Karpas-422 (cell line): ENCODE measurements around the gene MYL7. TPM values are rescaled to one million over a fixed set of nuclear protein-coding genes. Genes with fewer than 3 reads are reported as not detected.

Source experiments
- DNase-seq: peaks from one replicate; pipeline ENCODE4 v3.0.0-alpha.2; 2015
- H2AFZ ChIP-seq: fragments of 200-600 bp; sonication (generic); 2 replicates; pipeline ENCODE4 v1.6.1; 2014; ENCODE audit warnings: antibody characterized with exemption, low read length, mixed read lengths
- H3K27ac ChIP-seq: fragments of 200-600 bp; sonication (generic); 2 replicates; pipeline ENCODE4 v1.5.1; 2014; ENCODE audit warnings: mild to moderate bottlenecking, low read length, moderate library complexity
- H3K27me3 ChIP-seq: fragments of 200-600 bp; sonication (generic); 2 replicates; pipeline ENCODE4 v1.6.1; 2014; ENCODE audit warnings: low read length, mixed read lengths
- H3K36me3 ChIP-seq: fragments of 200-600 bp; sonication (generic); 2 replicates; pipeline ENCODE4 v1.6.1; 2014; ENCODE audit warnings: low read length, mixed read lengths; ENCODE audit not compliant: insufficient read depth
- H3K4me1 ChIP-seq: fragments of 200-600 bp; sonication (generic); 2 replicates; pipeline ENCODE4 v1.6.1; 2014; ENCODE audit warnings: mild to moderate bottlenecking, low read length, mixed read lengths
- H3K4me2 ChIP-seq: fragments of 200-600 bp; sonication (generic); 2 replicates; pipeline ENCODE4 v1.6.1; 2014; ENCODE audit warnings: low read length, low read depth, mild to moderate bottlenecking; ENCODE audit not compliant: poor library complexity, severe bottlenecking
- H3K4me3 ChIP-seq: fragments of 200-600 bp; sonication (generic); 2 replicates; pipeline ENCODE4 v1.5.1; 2014; ENCODE audit warnings: mild to moderate bottlenecking, antibody characterized with exemption, low read length, mixed read lengths
- H3K79me2 ChIP-seq: fragments of 200-600 bp; sonication (generic); 2 replicates; pipeline ENCODE4 v1.6.1; 2014; ENCODE audit warnings: mild to moderate bottlenecking, low read length, mixed read lengths
- H3K9ac ChIP-seq: fragments of 200-600 bp; sonication (generic); 2 replicates; pipeline ENCODE4 v1.6.0; 2014; ENCODE audit warnings: low read length
- H3K9me2 ChIP-seq: fragments of 200-600 bp; sonication (generic), shearing (Covaris generic); replicated peaks from 2 replicates; pipeline ENCODE4 v1.6.0; 2014; ENCODE audit warnings: mild to moderate bottlenecking, low read length, moderate library complexity; ENCODE audit not compliant: insufficient read depth
- H3K9me3 ChIP-seq: fragments of 300-700, 200-600 bp; sonication (generic); 2 replicates; pipeline ENCODE4 v1.6.1; 2014; ENCODE audit warnings: low read length, mixed read lengths
- H4K20me1 ChIP-seq: fragments of 200-600 bp; sonication (generic); 2 replicates; pipeline ENCODE4 v1.6.1; 2014; ENCODE audit warnings: mild to moderate bottlenecking, antibody characterized with exemption, low read length, low read depth; ENCODE audit not compliant: insufficient read depth
- total RNA-seq: library from RNA; depleted of rRNA; stranded (reverse); fragments of >200 nt; shearing (Covaris generic); gene quantifications from 2 replicates; pipeline ENCODE4 v1.2.3, GENCODE V29; 2014; ENCODE audit warnings: low replicate concordance

Gene MYL7
- total RNA-seq, 1 experiment from 2014 or later: not detected

- Histone ChIP-seq H3K4me1 (peaks cover 23% of the 10 kb centered on the region), H3K9me3 (no peaks in the 10 kb centered on the region), H3K9me2 (no peaks in the 10 kb centered on the region), H3K36me3 (peaks cover 16% of the 10 kb centered on the region), H4K20me1 (peaks cover 5% of the 10 kb centered on the region; the same call in 1 of the 2 replicates), H3K4me3 (no peak overlapping the region), H3K27ac (no peak overlapping the region), H3K9ac (no peak overlapping the region), H2AFZ (no peak overlapping the region), H3K79me2 (peaks cover 18% of the 10 kb centered on the region), H3K4me2 (no peak overlapping the region), H3K27me3 (no peaks in the 10 kb centered on the region)
- DNase-seq: no peak
Measured at GRCh38 chr7:44116087-44116788, 24.9 kb downstream of the MYL7 start.

GRCh38 chr7:44114586-44115310, 26.4 kb downstream of the MYL7 start:
- H3K9me3 ChIP-seq: no peaks in the 10 kb centered on the region
- no peaks in the 10 kb centered on the region; the same call in 1 of the 2 replicates for H4K20me1 ChIP-seq
- H3K79me2 ChIP-seq: peaks cover 4% of the 10 kb centered on the region; the same call in 1 of the 2 replicates
- no peak overlapping the region for H3K9ac ChIP-seq
- no peaks in the 10 kb centered on the region for H3K27me3 ChIP-seq
- no peak for DNase-seq
- H3K4me3 ChIP-seq: no peak overlapping the region
- H2AFZ ChIP-seq: no peak overlapping the region
- peaks cover 17% of the 10 kb centered on the region for H3K4me1 ChIP-seq
- peaks cover 3% of the 10 kb centered on the region for H3K36me3 ChIP-seq
- no peak overlapping the region for H3K27ac ChIP-seq
- H3K4me2 ChIP-seq: no peak overlapping the region
- H3K9me2 ChIP-seq: no peaks in the 10 kb centered on the region

GRCh38 chr7:44113764-44114354, 27.3 kb downstream of the MYL7 start:
- Histone ChIP-seq H3K9ac (no peak overlapping the region), H3K27me3 (no peaks in the 10 kb centered on the region), H4K20me1 (no peaks in the 10 kb centered on the region; the same call in 1 of the 2 replicates), H3K4me3 (no peak overlapping the region), H2AFZ (no peak overlapping the region), H3K36me3 (peaks cover 3% of the 10 kb centered on the region; the same call in 1 of the 2 replicates), H3K4me1 (peaks cover 17% of the 10 kb centered on the region), H3K9me2 (no peaks in the 10 kb centered on the region), H3K4me2 (no peak overlapping the region), H3K27ac (no peak overlapping the region), H3K79me2 (no peaks in the 10 kb centered on the region), H3K9me3 (no peaks in the 10 kb centered on the region)
- no peak for DNase-seq

GRCh38 chr7:44112997-44113763, 28.0 kb downstream of the MYL7 start:
- H3K9me2 ChIP-seq: no peaks in the 10 kb centered on the region
- H3K36me3 ChIP-seq: peaks cover 3% of the 10 kb centered on the region; the same call in 1 of the 2 replicates

GRCh38 chr7:44112231-44112996, 28.7 kb downstream of the MYL7 start:
- Histone ChIP-seq H3K79me2 (no peaks in the 10 kb centered on the region), H3K9me2 (no peaks in the 10 kb centered on the region), H4K20me1 (no peaks in the 10 kb centered on the region; the same call in 1 of the 2 replicates), H3K36me3 (peaks cover 2% of the 10 kb centered on the region; the same call in 1 of the 2 replicates), H2AFZ (no peak overlapping the region), H3K4me1 (peaks cover 17% of the 10 kb centered on the region), H3K9me3 (no peaks in the 10 kb centered on the region), H3K27ac (no peak overlapping the region), H3K4me3 (no peak overlapping the region), H3K27me3 (no peaks in the 10 kb centered on the region), H3K9ac (no peak overlapping the region), H3K4me2 (no peak overlapping the region)
- DNase-seq: peak; percentile 61

More at GRCh38 chr7:44112997-44113763, 28.0 kb downstream of the MYL7 start:
- H4K20me1 ChIP-seq: no peaks in the 10 kb centered on the region; the same call in 1 of the 2 replicates
- no peaks in the 10 kb centered on the region for H3K27me3 ChIP-seq
- no peak for DNase-seq
- H3K4me2 ChIP-seq: no peak overlapping the region
- no peaks in the 10 kb centered on the region for H3K79me2 ChIP-seq
- H3K4me3 ChIP-seq: no peak overlapping the region
- peaks cover 17% of the 10 kb centered on the region for H3K4me1 ChIP-seq
- H3K9ac ChIP-seq: no peak overlapping the region
- H3K27ac ChIP-seq: no peak overlapping the region
- H3K9me3 ChIP-seq: no peaks in the 10 kb centered on the region
- H2AFZ ChIP-seq: no peak overlapping the region

- no peaks in the 10 kb centered on the region for H3K27me3 ChIP-seq
- H3K4me3 ChIP-seq: no peak overlapping the region
- no peak overlapping the region for H2AFZ ChIP-seq
- H3K36me3 ChIP-seq: no peaks in the 10 kb centered on the region
- H3K9me3 ChIP-seq: no peaks in the 10 kb centered on the region
- H3K79me2 ChIP-seq: no peaks in the 10 kb centered on the region
- H4K20me1 ChIP-seq: no peaks in the 10 kb centered on the region; the same call in 1 of the 2 replicates
- no peak overlapping the region for H3K4me2 ChIP-seq
- H3K27ac ChIP-seq: no peak overlapping the region
- no peak overlapping the region for H3K9ac ChIP-seq
- peaks cover 17% of the 10 kb centered on the region for H3K4me1 ChIP-seq
- no peaks in the 10 kb centered on the region for H3K9me2 ChIP-seq
- peak; percentile 84 for DNase-seq
Measured at GRCh38 chr7:44111761-44112160, 29.4 kb downstream of the MYL7 start.

- Histone ChIP-seq H3K4me2 (no peak overlapping the region), H3K27ac (no peak overlapping the region), H3K27me3 (no peaks in the 10 kb centered on the region), H3K4me1 (peaks cover 17% of the 10 kb centered on the region), H2AFZ (no peak overlapping the region), H3K4me3 (no peak overlapping the region), H3K9ac (no peak overlapping the region), H3K9me3 (no peaks in the 10 kb centered on the region), H3K36me3 (no peaks in the 10 kb centered on the region), H4K20me1 (no peaks in the 10 kb centered on the region; the same call in 1 of the 2 replicates), H3K79me2 (no peaks in the 10 kb centered on the region), H3K9me2 (no peaks in the 10 kb centered on the region)
- no peak for DNase-seq
Measured at GRCh38 chr7:44110719-44111635, 30.2 kb downstream of the MYL7 start.
